ENCODE measurements around the gene MSMB. TPM values are rescaled to one million over a fixed set of nuclear protein-coding genes. Genes with fewer than 3 reads are reported as not detected.
"Not testable (repeated sequence)": the region's sequence is repeated elsewhere in the genome, so short reads cannot be mapped to it uniquely, and the experiment has no call there.

MSMB gene
- total RNA-seq, 1 donor from 2014 or later: 5.6 TPM

- Mint-ChIP-seq H3K27ac (no peak overlapping the region), H3K36me3 (no peaks in the 10 kb centered on the region), H3K4me3 (no peak overlapping the region), H3K27me3 (no peaks in the 10 kb centered on the region), H3K4me1 (ENCODE audit: unreplicated experiment) (peaks cover 11% of the 10 kb centered on the region), H3K9me3 (peaks cover 9% of the 10 kb centered on the region)
- DNase-seq (ENCODE audit: extremely low spot score, unreplicated experiment): no peak
- TF ChIP-seq CTCF (conservative IDR thresholded peaks at IDR 0.05): no peak
Observed at GRCh38 chr10:46055771-46056170, 9.7 kb upstream of the MSMB start.

GRCh38 chr10:46053534-46054434 is 7.7 kb upstream of the MSMB start:
- H3K4me3 Mint-ChIP-seq: peak overlapping the region; percentile 8
- no peaks in the 10 kb centered on the region for H3K36me3 Mint-ChIP-seq
- no peaks in the 10 kb centered on the region for H3K27me3 Mint-ChIP-seq
- DNase-seq (ENCODE audit: extremely low spot score, unreplicated experiment): no peak
- no peak for TF ChIP-seq CTCF (conservative IDR thresholded peaks at IDR 0.05)
- H3K27ac Mint-ChIP-seq: peak overlapping the region; percentile 30
- peaks cover 9% of the 10 kb centered on the region for H3K9me3 Mint-ChIP-seq
- H3K4me1 Mint-ChIP-seq (ENCODE audit: unreplicated experiment): peaks cover 11% of the 10 kb centered on the region

DNA sequence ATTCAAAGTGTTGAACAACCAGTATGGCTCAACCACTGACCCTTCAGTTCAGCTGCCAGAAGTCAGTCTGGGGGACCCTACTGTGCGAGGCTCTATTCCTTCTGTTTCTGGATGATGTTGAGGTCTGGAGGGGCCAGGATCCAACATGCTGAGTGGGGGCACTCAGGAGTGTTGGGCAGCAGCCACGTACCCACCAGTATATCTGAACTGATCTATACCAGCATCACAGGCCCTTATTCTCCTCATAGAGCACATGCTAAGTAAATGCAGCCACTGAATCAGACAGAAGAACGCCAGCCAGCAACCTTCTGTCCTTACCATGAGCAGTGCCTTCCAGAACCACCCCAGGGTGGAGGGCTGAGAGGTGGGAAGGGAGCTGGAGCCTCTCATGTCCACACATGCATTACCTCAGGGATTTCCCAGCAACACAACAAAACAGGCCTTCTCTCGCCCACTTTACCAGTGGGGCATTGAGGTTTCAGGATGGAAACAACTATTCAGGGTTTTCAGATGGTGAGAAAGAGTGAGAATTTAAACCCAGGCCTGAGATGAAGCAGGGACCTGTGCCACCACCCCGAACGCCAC is 6.8 kb upstream of the MSMB start:
- H3K9me3 Mint-ChIP-seq: peaks cover 9% of the 10 kb centered on the region
- no peak for TF ChIP-seq CTCF (conservative IDR thresholded peaks at IDR 0.05)
- H3K27me3 Mint-ChIP-seq: no peaks in the 10 kb centered on the region
- peaks cover 11% of the 10 kb centered on the region for H3K4me1 Mint-ChIP-seq (ENCODE audit: unreplicated experiment)
- peak overlapping the region; percentile 30 for H3K27ac Mint-ChIP-seq
- H3K4me3 Mint-ChIP-seq: no peak overlapping the region
- H3K36me3 Mint-ChIP-seq: no peaks in the 10 kb centered on the region
- no peak for DNase-seq (ENCODE audit: extremely low spot score, unreplicated experiment)

- Mint-ChIP-seq H3K36me3 (no peaks in the 10 kb centered on the region), H3K9me3 (peaks cover 5% of the 10 kb centered on the region), H3K27me3 (peaks cover 4% of the 10 kb centered on the region), H3K4me1 (ENCODE audit: unreplicated experiment) (peaks cover 11% of the 10 kb centered on the region), H3K27ac (peak overlapping the region; percentile 49), H3K4me3 (no peak overlapping the region)
- DNase-seq (ENCODE audit: extremely low spot score, unreplicated experiment): no peak
- TF ChIP-seq CTCF (conservative IDR thresholded peaks at IDR 0.05): no peak
Observed at GRCh38 chr10:46052057-46052790, 6.2 kb upstream of the MSMB start.

GRCh38 chr10:46050941-46051623 is 5.0 kb upstream of the MSMB start:
- no peak overlapping the region for H3K4me3 Mint-ChIP-seq

DNA sequence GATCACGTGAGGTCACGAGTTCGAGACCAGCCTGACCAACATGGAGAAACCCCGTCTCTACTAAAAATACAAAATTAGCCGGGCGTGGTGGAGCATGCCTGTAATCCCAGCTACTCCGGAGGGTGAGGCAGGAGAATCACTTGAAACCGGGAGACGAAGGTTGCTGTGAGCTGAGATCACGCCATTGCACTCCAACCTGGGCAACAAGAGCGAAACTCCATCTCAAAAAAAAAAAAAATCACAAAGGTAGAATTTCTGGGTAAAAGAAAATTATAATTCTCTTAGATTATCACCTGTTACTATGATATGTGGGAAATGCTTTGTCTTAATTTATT is 3.4 kb upstream of the MSMB start:
- not testable (repeated sequence) for DNase-seq (ENCODE audit: extremely low spot score, unreplicated experiment); H3K27me3 Mint-ChIP-seq; H3K9me3 Mint-ChIP-seq; H3K27ac Mint-ChIP-seq; H3K4me1 Mint-ChIP-seq (ENCODE audit: unreplicated experiment); H3K4me3 Mint-ChIP-seq; H3K36me3 Mint-ChIP-seq

More at GRCh38 chr10:46050941-46051623, 5.0 kb upstream of the MSMB start:
- no peak for DNase-seq (ENCODE audit: extremely low spot score, unreplicated experiment)
- no peaks in the 10 kb centered on the region for H3K36me3 Mint-ChIP-seq
- no peaks in the 10 kb centered on the region for H3K9me3 Mint-ChIP-seq
- H3K27ac Mint-ChIP-seq: no peak overlapping the region
- H3K27me3 Mint-ChIP-seq: peaks cover 7% of the 10 kb centered on the region
- peaks cover 11% of the 10 kb centered on the region for H3K4me1 Mint-ChIP-seq (ENCODE audit: unreplicated experiment)
- TF ChIP-seq CTCF (conservative IDR thresholded peaks at IDR 0.05): no peak

Data from type B pancreatic cell (in vitro differentiated cells).